ENCODE measurements around the gene CYP1A2.

The CYP1A2 gene

GRCh38 chr15:74794248-74794969 is 45.8 kb downstream of the CYP1A2 start:
- no peaks in the 10 kb centered on the region for H3K27me3 ChIP-seq (ENCODE audit: insufficient read depth, low read length)
- no peak overlapping the region for H3K4me2 ChIP-seq (ENCODE audit: low read length)
- peaks cover 3 to 6% of the 10 kb centered on the region in 2 experiments for H3K4me1 ChIP-seq (ENCODE audit: control insufficient read depth in 1 of 2, insufficient read depth in 2 of 2, low read length in 2 of 2)
- no peak overlapping the region for H3K4me3 ChIP-seq (ENCODE audit: low read depth, low read length)
- H3K27ac ChIP-seq (ENCODE audit: low read depth, low read length) = no peak overlapping the region
- no peak overlapping the region for H2BK5ac ChIP-seq (ENCODE audit: low read depth, low read length, poor library complexity)
- peaks cover 15 to 17% of the 10 kb centered on the region in 2 experiments for H3K36me3 ChIP-seq (ENCODE audit: control insufficient read depth in 1 of 2, insufficient read depth in 2 of 2, low read length in 2 of 2)
- no peak for DNase-seq
- no peak overlapping the region for H3K4ac ChIP-seq (ENCODE audit: low read depth, low read length)
- H3K79me2 ChIP-seq (ENCODE audit: control insufficient read depth, insufficient read depth, low read length, poor library complexity) = no peaks in the 10 kb centered on the region
- H3K79me1 ChIP-seq (ENCODE audit: low read length) = no peaks in the 10 kb centered on the region
- no peak overlapping the region for H2BK120ac ChIP-seq (ENCODE audit: insufficient read depth, low read length, poor library complexity)
- H3K23ac ChIP-seq (ENCODE audit: low read length) = no peak overlapping the region
- no peak overlapping the region for H3K14ac ChIP-seq (ENCODE audit: low read length)
- no peak overlapping the region for H3K18ac ChIP-seq (ENCODE audit: low read length)
- no peak overlapping the region for H4K91ac ChIP-seq (ENCODE audit: low read depth, low read length)
- H2AK5ac ChIP-seq (ENCODE audit: low read length) = no peak overlapping the region
- H3K9ac ChIP-seq (ENCODE audit: low read length) = no peak overlapping the region
- no peak overlapping the region for H2BK12ac ChIP-seq (ENCODE audit: low read length)
- WGBS (ENCODE audit: extremely low coverage, insufficient coverage, insufficient read length) = no CpG with 5 or more reads among the region's 9 CpGs
- H4K12ac ChIP-seq (ENCODE audit: low read depth, low read length) = no peak overlapping the region
- peaks cover 1% of the 10 kb centered on the region for H3K9me3 ChIP-seq (ENCODE audit: insufficient read depth, low read depth, low read length)
- H2AFZ ChIP-seq (ENCODE audit: insufficient read depth, low read length, poor library complexity) = no peak overlapping the region
- H4K8ac ChIP-seq (ENCODE audit: low read depth, low read length) = no peak overlapping the region

GRCh38 chr15:74794970-74795349 is 46.3 kb downstream of the CYP1A2 start:
- Histone ChIP-seq H2BK120ac (ENCODE audit: insufficient read depth, low read length, poor library complexity) (no peak overlapping the region), H2AK5ac (ENCODE audit: low read length) (no peak overlapping the region), H3K14ac (ENCODE audit: low read length) (no peak overlapping the region), H3K18ac (ENCODE audit: low read length) (no peak overlapping the region), H3K9ac (ENCODE audit: low read length) (no peak overlapping the region), H3K79me1 (ENCODE audit: low read length) (no peaks in the 10 kb centered on the region), H3K23ac (ENCODE audit: low read length) (no peak overlapping the region), H2AFZ (ENCODE audit: insufficient read depth, low read length, poor library complexity) (no peak overlapping the region), H3K9me3 (ENCODE audit: insufficient read depth, low read depth, low read length) (peaks cover 1% of the 10 kb centered on the region), H3K4me2 (ENCODE audit: low read length) (no peak overlapping the region), H3K4me3 (ENCODE audit: low read depth, low read length) (no peak overlapping the region), H3K27ac (ENCODE audit: low read depth, low read length) (no peak overlapping the region), H3K79me2 (ENCODE audit: control insufficient read depth, insufficient read depth, low read length, poor library complexity) (no peaks in the 10 kb centered on the region), H4K91ac (ENCODE audit: low read depth, low read length) (no peak overlapping the region), H2BK5ac (ENCODE audit: low read depth, low read length, poor library complexity) (no peak overlapping the region), H3K4me1 (ENCODE audit: control insufficient read depth in 1 of 2, insufficient read depth in 2 of 2, low read length in 2 of 2) (peaks cover 3 to 6% of the 10 kb centered on the region in 2 experiments), H3K4ac (ENCODE audit: low read depth, low read length) (no peak overlapping the region), H3K27me3 (ENCODE audit: insufficient read depth, low read length) (no peaks in the 10 kb centered on the region), H3K36me3 (ENCODE audit: control insufficient read depth in 1 of 2, insufficient read depth in 2 of 2, low read length in 2 of 2) (peaks cover 20 to 23% of the 10 kb centered on the region in 2 experiments), H2BK12ac (ENCODE audit: low read length) (no peak overlapping the region), H4K8ac (ENCODE audit: low read depth, low read length) (no peak overlapping the region), H4K12ac (ENCODE audit: low read depth, low read length) (no peak overlapping the region)
- DNase-seq = no peak
- no CpG with 5 or more reads among the region's 9 CpGs for WGBS (ENCODE audit: extremely low coverage, insufficient coverage, insufficient read length)

GRCh38 chr15:74795966-74796625 is 47.5 kb downstream of the CYP1A2 start:
- no peak overlapping the region for H4K91ac ChIP-seq (ENCODE audit: low read depth, low read length)
- peak; percentile 49 to 53 for DNase-seq
- H3K14ac ChIP-seq (ENCODE audit: low read length) = no peak overlapping the region
- H3K4ac ChIP-seq (ENCODE audit: low read depth, low read length) = no peak overlapping the region
- H3K9ac ChIP-seq (ENCODE audit: low read length) = no peak overlapping the region
- no peak overlapping the region for H2BK5ac ChIP-seq (ENCODE audit: low read depth, low read length, poor library complexity)
- no peaks in the 10 kb centered on the region for H3K79me1 ChIP-seq (ENCODE audit: low read length)
- H3K4me2 ChIP-seq (ENCODE audit: low read length) = no peak overlapping the region
- peaks cover 3 to 6% of the 10 kb centered on the region in 2 experiments for H3K4me1 ChIP-seq (ENCODE audit: control insufficient read depth in 1 of 2, insufficient read depth in 2 of 2, low read length in 2 of 2)
- H4K8ac ChIP-seq (ENCODE audit: low read depth, low read length) = no peak overlapping the region
- no CpG with 5 or more reads among the region's 14 CpGs for WGBS (ENCODE audit: extremely low coverage, insufficient coverage, insufficient read length)
- no peak overlapping the region for H2BK12ac ChIP-seq (ENCODE audit: low read length)
- no peak overlapping the region for H3K23ac ChIP-seq (ENCODE audit: low read length)
- H3K9me3 ChIP-seq (ENCODE audit: insufficient read depth, low read depth, low read length) = peaks cover 1% of the 10 kb centered on the region
- H3K27me3 ChIP-seq (ENCODE audit: insufficient read depth, low read length) = no peaks in the 10 kb centered on the region
- H3K4me3 ChIP-seq (ENCODE audit: low read depth, low read length) = no peak overlapping the region
- H3K36me3 ChIP-seq (ENCODE audit: control insufficient read depth in 1 of 2, insufficient read depth in 2 of 2, low read length in 2 of 2) = peaks cover 30 to 31% of the 10 kb centered on the region in 2 experiments
- no peak overlapping the region for H3K18ac ChIP-seq (ENCODE audit: low read length)
- H4K12ac ChIP-seq (ENCODE audit: low read depth, low read length) = no peak overlapping the region
- no peak overlapping the region for H2AK5ac ChIP-seq (ENCODE audit: low read length)
- H2AFZ ChIP-seq (ENCODE audit: insufficient read depth, low read length, poor library complexity) = no peak overlapping the region
- no peak overlapping the region for H2BK120ac ChIP-seq (ENCODE audit: insufficient read depth, low read length, poor library complexity)
- H3K27ac ChIP-seq (ENCODE audit: low read depth, low read length) = no peak overlapping the region
- no peaks in the 10 kb centered on the region for H3K79me2 ChIP-seq (ENCODE audit: control insufficient read depth, insufficient read depth, low read length, poor library complexity)

- Histone ChIP-seq H3K4me2 (ENCODE audit: low read length) (no peak overlapping the region), H2BK12ac (ENCODE audit: low read length) (no peak overlapping the region), H3K14ac (ENCODE audit: low read length) (no peak overlapping the region), H2AK5ac (ENCODE audit: low read length) (no peak overlapping the region), H3K9ac (ENCODE audit: low read length) (no peak overlapping the region), H3K18ac (ENCODE audit: low read length) (no peak overlapping the region), H3K79me1 (ENCODE audit: low read length) (no peaks in the 10 kb centered on the region), H3K4me3 (ENCODE audit: low read depth, low read length) (no peak overlapping the region), H2AFZ (ENCODE audit: insufficient read depth, low read length, poor library complexity) (no peak overlapping the region), H3K4me1 (ENCODE audit: control insufficient read depth in 1 of 2, insufficient read depth in 2 of 2, low read length in 2 of 2) (no peaks in the 10 kb centered on the region), H3K36me3 (ENCODE audit: control insufficient read depth in 1 of 2, insufficient read depth in 2 of 2, low read length in 2 of 2) (peaks cover 53 to 55% of the 10 kb centered on the region in 2 experiments), H4K12ac (ENCODE audit: low read depth, low read length) (no peak overlapping the region), H3K9me3 (ENCODE audit: insufficient read depth, low read depth, low read length) (no peaks in the 10 kb centered on the region), H3K27me3 (ENCODE audit: insufficient read depth, low read length) (no peaks in the 10 kb centered on the region), H2BK5ac (ENCODE audit: low read depth, low read length, poor library complexity) (no peak overlapping the region), H2BK120ac (ENCODE audit: insufficient read depth, low read length, poor library complexity) (no peak overlapping the region), H3K4ac (ENCODE audit: low read depth, low read length) (no peak overlapping the region), H3K79me2 (ENCODE audit: control insufficient read depth, insufficient read depth, low read length, poor library complexity) (no peaks in the 10 kb centered on the region), H3K23ac (ENCODE audit: low read length) (no peak overlapping the region), H4K91ac (ENCODE audit: low read depth, low read length) (no peak overlapping the region), H3K27ac (ENCODE audit: low read depth, low read length) (no peak overlapping the region), H4K8ac (ENCODE audit: low read depth, low read length) (no peak overlapping the region)
- DNase-seq = no peak
- no CpG with 5 or more reads among the region's 25 CpGs for WGBS (ENCODE audit: extremely low coverage, insufficient coverage, insufficient read length)
These were observed 50.0 kb downstream of the CYP1A2 start for GRCh38 chr15:74798388-74799254.

Measured in trophoblast cell (in vitro differentiated cells and primary cell).